Heart left ventricle (tissue), 16 donors: ENCODE data around the gene LYRM4. TPM values are rescaled to one million over a fixed set of nuclear protein-coding genes. Genes with fewer than 3 reads are reported as not detected.

ENCODE experiments used
- ATAC-seq, 4 donors: fragments of 200-7000 bp; cut with Tn5 transposase; one replicate each; pipeline ENCODE4 v1.9.1; 2020 to 2022; ENCODE audit warnings: moderate library complexity in 4 of 4, mild to moderate bottlenecking in 3 of 4, moderate number of reproducible peaks in 1 of 4
- DNase-seq, 5 donors: peaks; one replicate each; pipeline ENCODE4 v3.0.0-alpha.2; 2020
- H3K27ac ChIP-seq, 12 donors: fragments of 200-600 bp; sonication (generic) in 4 of 12; one replicate each; pipeline versions ENCODE4 v1.5.0 to v1.8.0; 2016 to 2022; ENCODE audit warnings: mild to moderate bottlenecking in 2 of 12
- H3K27me3 ChIP-seq, 9 donors: fragments of 200-600 bp; sonication (generic) in 2 of 9; one replicate each; pipeline versions ENCODE4 v1.5.1 to v1.8.0; 2016 to 2022; ENCODE audit warnings: mild to moderate bottlenecking in 3 of 9
- H3K36me3 ChIP-seq, 9 donors: fragments of 200-600 bp; sonication (generic) in 2 of 9; one replicate each; pipeline versions ENCODE4 v1.5.0 to v1.8.0; 2018 to 2022; ENCODE audit warnings: mild to moderate bottlenecking in 2 of 9
- H3K4me1 ChIP-seq, 12 donors: fragments of 200-600 bp; sonication (generic) in 4 of 12; one replicate each; pipeline versions ENCODE4 v1.5.0 to v1.8.0; 2016 to 2022; ENCODE audit warnings: mild to moderate bottlenecking in 3 of 12
- H3K4me3 ChIP-seq, 12 donors: fragments of 200-600 bp; sonication (generic) in 4 of 12; one replicate each; pipeline versions ENCODE4 v1.5.0 to v1.8.0; 2017 to 2022; ENCODE audit warnings: mild to moderate bottlenecking in 9 of 12, moderate library complexity in 4 of 12
- H3K9me3 ChIP-seq, 12 donors: fragments of 200-600 bp; sonication (generic) in 4 of 12; one replicate each; pipeline versions ENCODE4 v1.5.0 to v1.8.0; 2016 to 2022; ENCODE audit warnings: mild to moderate bottlenecking in 1 of 12
- POLR2A ChIP-seq, 2 donors: fragments of 450-650 bp; IDR thresholded peaks; one replicate each; pipeline ENCODE4 v1.6.1; 2017; ENCODE audit warnings: antibody characterized with exemption in 2 of 2, mild to moderate bottlenecking in 2 of 2, moderate library complexity in 2 of 2
- WGBS, 4 donors: extraction: QIAGEN DNeasy Blood & Tissue Kit in 2 of 4; methylation state at CpG; one replicate each; pipeline versions ENCODE4 v1.1.5 to v1.1.7; 2013 to 2018; 5-methylcytosine and 5-hydroxymethylcytosine counted together
- intact Hi-C, 10 donors: fragments of 100-400 bp; cut with DNase I; formaldehyde crosslinking; loops; one replicate each; pipeline versions ENCODE4 v1.11.1 to v1.14.2; 2022
- polyA plus RNA-seq, 2 donors: library from polyadenylated mRNA; stranded (reverse); fragments of 200-250 nt; gene quantifications; one replicate each; pipeline ENCODE4 v1.2.3, GENCODE V29; 2013
- total RNA-seq, 9 donors: library from RNA; depleted of rRNA in 2 of 9; stranded (reverse); fragments of >200 nt in 2 of 9; fragmentation: NEBNext Ultra II Directional in 3 of 9; extraction: Animal tissue kit (Norgen Biotek cat#: 25700) in 3 of 9; gene quantifications; one replicate each; pipeline versions ENCODE4 v1.1.0 to v1.2.4, GENCODE V29; 2016 to 2023
- TF ChIP-seq, protein P1 (sequence below), 12 donors: fragments of 200-600 bp; sonication (generic) in 4 of 12; IDR thresholded peaks; one replicate each; pipeline versions ENCODE4 v1.5.0 to v1.8.0; 2018 to 2022; ENCODE audit warnings: antibody characterized with exemption in 12 of 12, mild to moderate bottlenecking in 5 of 12
- donor health status: ischemic (EF 13 %, LVEDD 7.1; RV severe dilation, severe dysfunction).
- donor health status: healthy with polysubstance abuse.
- donor health status: DM: no; HTN: yes; CAD: no.
- donor health status: DM: no; HTN: no; CAD: no.
- donor health status: ischemic (EF 25% LVEDD 6.9; RV normal size, moderate dysfunction).
- donor health status: ischemic (EF 25% LVEDD 5.7; RV mildly dilated, moderate dysfunction).
- donor health status: healthy.
- donor health status: DM: yes; HTN: yes; CAD: no.
- donor health status: ischemic (EF 35%, LVEDD 5.7; RV mildly dilated, moderate dysfunction).
- donor health status: nonischemic (EF 11% LVEDD 7.7; RV severe dilation, severe dysfunction).
- donor health status: DM: yes; HTN: yes; CAD: no.
- donor health status: PGD.
- donor health status: ischemic (EF 29% LVEDD 5.4; RV normal size, mild dysfunction).
- donor health status: nonischemic (EF 23%, LVEDD 6.1; RV moderate dilation, normal function).

The LYRM4 gene
- total and polyA plus RNA-seq, 11 donors: 18.8 to 39.7 (median 21.3) TPM

- intact Hi-C loops: loop anchor here in 3 of 10 donors (1.0 to 5.0 kb wide), 2 partner anchors 34 to 37 kb away; no protein-coding TSS in a partner anchor
- DNase-seq (no peak), ATAC-seq (peak in 3 of 4 donors; percentile 67 to 74 (median 68))
- Histone ChIP-seq H3K4me3 (no peak overlapping the region), H3K36me3 (no peaks in the 10 kb centered on the region), H3K4me1 (no peaks in the 10 kb centered on the region), H3K9me3 (no peaks in the 10 kb centered on the region), H3K27ac (no peak overlapping the region), H3K27me3 (no peaks in the 10 kb centered on the region)
- 36 to 47% (median 43%) methylated on average over 5 of the region's 5 CpGs for WGBS, 4 donors
- no peak for TF ChIP-seq POLR2A (IDR thresholded peaks at IDR 0.05)
- TF ChIP-seq, protein P1, sequence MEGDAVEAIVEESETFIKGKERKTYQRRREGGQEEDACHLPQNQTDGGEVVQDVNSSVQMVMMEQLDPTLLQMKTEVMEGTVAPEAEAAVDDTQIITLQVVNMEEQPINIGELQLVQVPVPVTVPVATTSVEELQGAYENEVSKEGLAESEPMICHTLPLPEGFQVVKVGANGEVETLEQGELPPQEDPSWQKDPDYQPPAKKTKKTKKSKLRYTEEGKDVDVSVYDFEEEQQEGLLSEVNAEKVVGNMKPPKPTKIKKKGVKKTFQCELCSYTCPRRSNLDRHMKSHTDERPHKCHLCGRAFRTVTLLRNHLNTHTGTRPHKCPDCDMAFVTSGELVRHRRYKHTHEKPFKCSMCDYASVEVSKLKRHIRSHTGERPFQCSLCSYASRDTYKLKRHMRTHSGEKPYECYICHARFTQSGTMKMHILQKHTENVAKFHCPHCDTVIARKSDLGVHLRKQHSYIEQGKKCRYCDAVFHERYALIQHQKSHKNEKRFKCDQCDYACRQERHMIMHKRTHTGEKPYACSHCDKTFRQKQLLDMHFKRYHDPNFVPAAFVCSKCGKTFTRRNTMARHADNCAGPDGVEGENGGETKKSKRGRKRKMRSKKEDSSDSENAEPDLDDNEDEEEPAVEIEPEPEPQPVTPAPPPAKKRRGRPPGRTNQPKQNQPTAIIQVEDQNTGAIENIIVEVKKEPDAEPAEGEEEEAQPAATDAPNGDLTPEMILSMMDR (IDR thresholded peaks at IDR 0.05): peak in 9 of 12 donors; percentile 15 to 43 (median 31)
Observed at GRCh38 chr6:5078121-5078669, 182.6 kb downstream of the LYRM4 start.

- TF ChIP-seq, protein P1 (IDR thresholded peaks at IDR 0.05): no peak
- TF ChIP-seq POLR2A (IDR thresholded peaks at IDR 0.05): no peak
- peak in 1 of 4 donors; percentile 37 for ATAC-seq
Observed at GRCh38 chr6:5076931-5077330, 183.8 kb downstream of the LYRM4 start.

DNA sequence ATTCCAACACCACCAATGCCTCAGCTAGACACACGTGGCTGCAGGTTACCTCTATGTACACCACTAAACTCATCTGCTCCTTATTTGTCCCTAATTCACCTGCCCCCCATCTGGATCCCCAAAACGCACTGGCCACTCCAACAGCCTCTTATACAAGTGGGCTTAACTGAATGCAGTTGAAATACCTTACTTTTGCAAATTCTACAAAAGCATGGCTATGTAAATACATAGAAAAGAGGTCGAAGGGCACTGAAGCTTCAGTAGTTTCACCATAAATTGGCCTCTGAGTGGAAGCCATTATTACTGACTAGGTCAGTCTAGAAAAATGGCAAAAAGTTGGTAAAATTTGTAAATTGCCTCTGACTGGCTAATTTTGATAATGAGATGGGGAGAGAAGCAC, 186.8 kb downstream of the LYRM4 start:
- H3K4me3 ChIP-seq: no peak overlapping the region
- no peak for ATAC-seq
- no peak for TF ChIP-seq POLR2A (IDR thresholded peaks at IDR 0.05)
- TF ChIP-seq, protein P1 (IDR thresholded peaks at IDR 0.05): no peak
- 79 to 91% (median 88%) methylated on average over 3 of the region's 3 CpGs for WGBS, 4 donors
- intact Hi-C loops: no loop called here
- no peak overlapping the region for H3K27ac ChIP-seq
- no peaks in the 10 kb centered on the region for H3K27me3 ChIP-seq
- no peak for DNase-seq
- no peaks in the 10 kb centered on the region for H3K4me1 ChIP-seq
- H3K36me3 ChIP-seq: no peaks in the 10 kb centered on the region
- H3K9me3 ChIP-seq: no peaks in the 10 kb centered on the region

More at GRCh38 chr6:5076931-5077330, 183.8 kb downstream of the LYRM4 start:
- H3K27ac ChIP-seq: no peak overlapping the region
- H3K27me3 ChIP-seq: no peaks in the 10 kb centered on the region
- H3K4me3 ChIP-seq: no peak overlapping the region
- intact Hi-C loops: loop anchor here in 2 of 10 donors (5.0 kb wide), 1 partner anchor 35 kb away; no protein-coding TSS in a partner anchor
- H3K9me3 ChIP-seq: no peaks in the 10 kb centered on the region
- H3K36me3 ChIP-seq: no peaks in the 10 kb centered on the region
- no peak for DNase-seq
- 90 to 95% (median 92%) methylated on average over 11 of the region's 11 CpGs for WGBS, 4 donors
- H3K4me1 ChIP-seq: no peaks in the 10 kb centered on the region

DNA sequence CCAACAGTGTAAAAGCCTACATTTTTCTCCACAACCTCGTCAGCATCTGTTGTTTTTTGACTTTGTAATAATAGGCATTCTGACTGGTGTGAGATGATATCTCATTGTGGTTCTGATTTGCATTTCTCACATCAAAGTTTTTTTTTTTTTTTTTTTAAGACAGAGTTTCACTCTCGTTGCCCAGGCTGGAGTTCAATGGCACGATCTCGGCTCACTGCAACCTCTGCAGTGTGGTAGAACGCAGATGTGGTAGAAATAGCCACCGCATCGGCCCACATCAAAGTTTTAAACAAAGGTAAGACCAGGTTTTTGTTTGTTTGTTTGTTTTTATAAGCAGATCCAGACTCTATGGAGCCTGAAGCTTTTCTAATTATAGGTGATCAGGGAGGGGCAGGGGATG, 188.3 kb downstream of the LYRM4 start:
- TF ChIP-seq, protein P1 (IDR thresholded peaks at IDR 0.05): no peak
- DNase-seq (no peak), ATAC-seq (no peak)
- 84 to 94% (median 93%) methylated on average over 7 of the region's 7 CpGs for WGBS, 4 donors
- Histone ChIP-seq H3K4me3 (no peak overlapping the region), H3K9me3 (peaks cover 0 to 4% (median 0%) of the 10 kb centered on the region in 12 donors), H3K27me3 (no peaks in the 10 kb centered on the region), H3K4me1 (no peaks in the 10 kb centered on the region), H3K27ac (no peak overlapping the region), H3K36me3 (no peaks in the 10 kb centered on the region)
- intact Hi-C loops: no loop called here
